Measurements from ENCODE around the gene GLRX5.

Gene GLRX5

GRCh38 chr14:95534299-95535225, at the start of gene GLRX5:
GLRX5 (plus strand) TSS chr14:95535050; CDS start chr14:95535090, 40 bp downstream.
- peak; percentile 97 for DNase-seq (ENCODE audit: low read depth, low spot score)

GRCh38 chr14:95485222-95485819, 49.5 kb upstream of the GLRX5 start:
- DNase-seq (ENCODE audit: low read depth, low spot score): no peak

- no peak for DNase-seq (ENCODE audit: low read depth, low spot score)
Measured at GRCh38 chr14:95486875-95487668, 47.8 kb upstream of the GLRX5 start.

GRCh38 chr14:95487669-95488084, 47.2 kb upstream of the GLRX5 start:
- no peak for DNase-seq (ENCODE audit: low read depth, low spot score)

GRCh38 chr14:95488376-95489213, 46.3 kb upstream of the GLRX5 start:
- no peak for DNase-seq (ENCODE audit: low read depth, low spot score)

- DNase-seq (ENCODE audit: low read depth, low spot score): no peak
Measured at GRCh38 chr14:95489214-95490137, 45.4 kb upstream of the GLRX5 start.

- no peak for DNase-seq (ENCODE audit: low read depth, low spot score)
Measured at GRCh38 chr14:95490138-95490509, 44.7 kb upstream of the GLRX5 start.

- no peak for DNase-seq (ENCODE audit: low read depth, low spot score)
Measured at GRCh38 chr14:95490727-95491451, 44.0 kb upstream of the GLRX5 start.

GRCh38 chr14:95491936-95492608, 42.8 kb upstream of the GLRX5 start:
- no peak for DNase-seq (ENCODE audit: low read depth, low spot score)

- no peak for DNase-seq (ENCODE audit: low read depth, low spot score)
Measured at GRCh38 chr14:95493503-95493902, 41.3 kb upstream of the GLRX5 start.

GRCh38 chr14:95493976-95494375, 40.9 kb upstream of the GLRX5 start:
- no peak for DNase-seq (ENCODE audit: low read depth, low spot score)

GRCh38 chr14:95494456-95494855, 40.4 kb upstream of the GLRX5 start:
- no peak for DNase-seq (ENCODE audit: low read depth, low spot score)

GRCh38 chr14:95495076-95495475, 39.8 kb upstream of the GLRX5 start:
- no peak for DNase-seq (ENCODE audit: low read depth, low spot score)

GRCh38 chr14:95495538-95496025, 39.3 kb upstream of the GLRX5 start:
- no peak for DNase-seq (ENCODE audit: low read depth, low spot score)

GRCh38 chr14:95496111-95496681, 38.7 kb upstream of the GLRX5 start:
- no peak for DNase-seq (ENCODE audit: low read depth, low spot score)

- DNase-seq (ENCODE audit: low read depth, low spot score): no peak
Measured at GRCh38 chr14:95496690-95497259, 38.1 kb upstream of the GLRX5 start.

GRCh38 chr14:95497561-95498011, 37.3 kb upstream of the GLRX5 start:
- no peak for DNase-seq (ENCODE audit: low read depth, low spot score)

Data from activated CD4-positive, CD25-positive, alpha-beta regulatory T cell treated with anti-CD3 and anti-CD28 coated beads, Interleukin-2, amount 50 U/mL, for 16 hours (primary cell).